HepG2 (cell line): ENCODE results near the gene CDH13. TPM values are rescaled to one million over a fixed set of nuclear protein-coding genes. Genes with fewer than 3 reads are reported as not detected.

Source experiments
- ATAC-seq: fragments of 200-7000 bp; cut with Tn5 transposase; 3 replicates; pipeline ENCODE4 v1.9.1; 2020; ENCODE audit warnings: mild to moderate bottlenecking, moderate library complexity
- BruUV-seq: library from RNA; stranded (reverse); fragments of 400-500 nt; replicated peaks from 2 replicates; lab custom pipeline; 2021; lab: Mats Ljungman, UMichigan
- CTCF ChIA-PET: fragments of 300-600 bp; formaldehyde crosslinking; extraction: SDS; loops from one replicate; lab custom pipeline; 2021; ENCODE audit warnings: low total read pairs, inconsistent platforms, low intra/inter-chr PET ratio; lab: Yijun Ruan, JAX
- POLR2A ChIA-PET: fragments of 350-600 bp; sonication (Branson Sonifier 250); formaldehyde crosslinking; loops from one replicate; lab custom pipeline; 2020; ENCODE audit warnings: antibody characterized with exemption, inconsistent platforms; lab: Yijun Ruan, JAX
- DNase-seq: peaks from one replicate; pipeline ENCODE4 v3.0.0-alpha.2; 2015; ENCODE audit warnings: low spot score
- FAIRE-seq: peaks from 3 replicates; lab custom pipeline; 2011; peaks lifted over from hg19 to GRCh38; lab: Jason Lieb, UNC
- H2AFZ ChIP-seq: one replicate; pipeline ENCODE4 v1.6.1; 2011; ENCODE audit warnings: low read length, inconsistent platforms
- H3K27ac ChIP-seq: fragments of 300-600 bp; 3 replicates; pipeline ENCODE4 v1.8.0; 2011; ENCODE audit warnings: mixed run types, mild to moderate bottlenecking, mixed read lengths, low read length, inconsistent platforms; ENCODE audit not compliant: insufficient read depth; ENCODE audit errors: extremely low read length
- H3K27me3 ChIP-seq, 2 experiments: fragments of 200-600 bp in 1 of 2; 2 replicates in 1 of 2; 3 replicates in 1 of 2; pipeline versions ENCODE4 v1.6.0 to v1.8.0; 2011; ENCODE audit warnings: low read length in 2 of 2, mild to moderate bottlenecking in 2 of 2, moderate library complexity in 2 of 2, inconsistent platforms in 1 of 2; ENCODE audit not compliant: insufficient read depth in 2 of 2, control insufficient read depth in 1 of 2
- H3K36me3 ChIP-seq, 2 experiments: fragments of 200-600 bp in 1 of 2; replicated peaks in 1 of 2; 2 replicates in 1 of 2; 3 replicates in 1 of 2; pipeline versions ENCODE4 v1.5.1 to v1.8.0; 2011; ENCODE audit warnings: low read length in 2 of 2, inconsistent platforms in 1 of 2; ENCODE audit not compliant: insufficient read depth in 2 of 2, control insufficient read depth in 1 of 2
- H3K4me1 ChIP-seq: 2 replicates; pipeline ENCODE4 v1.5.1; 2012; ENCODE audit warnings: low read length, inconsistent platforms; ENCODE audit not compliant: insufficient read depth
- H3K4me2 ChIP-seq: 2 replicates; pipeline ENCODE4 v1.6.0; 2011; ENCODE audit warnings: low read depth, low read length, inconsistent platforms
- H3K4me3 ChIP-seq, 3 experiments: fragments of 200-600 bp in 1 of 3; sonication (generic), shearing (Covaris generic) in 1 of 3; replicated peaks in 1 of 3; 2 replicates each; pipeline ENCODE4 v1.5.1; 2011 to 2016; ENCODE audit warnings: low read length in 3 of 3, inconsistent platforms in 2 of 3, low read depth in 2 of 3, mild to moderate bottlenecking in 2 of 3, control low read depth in 1 of 3, mixed read lengths in 1 of 3; ENCODE audit not compliant: insufficient read depth in 1 of 3
- H3K79me2 ChIP-seq: one replicate; pipeline ENCODE4 v1.6.1; 2011; ENCODE audit warnings: low read length, inconsistent platforms; ENCODE audit not compliant: insufficient read depth
- H3K9ac ChIP-seq: 2 replicates; pipeline ENCODE4 v1.6.0; 2011; ENCODE audit warnings: mild to moderate bottlenecking, low read depth, low read length, inconsistent platforms; ENCODE audit not compliant: insufficient read depth
- H3K9me3 ChIP-seq: 2 replicates; pipeline ENCODE4 v1.5.1; 2012; ENCODE audit warnings: mild to moderate bottlenecking, low read length
- H4K20me1 ChIP-seq: 2 replicates; pipeline ENCODE4 v1.6.0; 2011; ENCODE audit warnings: inconsistent platforms, mild to moderate bottlenecking, low read length, moderate library complexity; ENCODE audit not compliant: insufficient read depth
- CERS6 ChIP-seq: sonication (generic); formaldehyde crosslinking; IDR thresholded peaks from 2 replicates; pipeline ENCODE4 v1.5.0; 2020; ENCODE audit warnings: missing genetic modification reagents
- HNRNPLL ChIP-seq: fragments of 200-400 bp; formaldehyde crosslinking; IDR thresholded peaks from 2 replicates; pipeline ENCODE4 v1.6.1; 2017; ENCODE audit warnings: mild to moderate bottlenecking, low read depth, low read length; ENCODE audit not compliant: poor library complexity, severe bottlenecking
- MBNL3 ChIP-seq: fragments of 250-450 bp; sonication (Bioruptor Pico); conservative IDR thresholded peaks from 2 replicates; pipeline ENCODE4 v1.8.0; 2022; ENCODE audit warnings: mild to moderate bottlenecking, inconsistent platforms
- MIER3 ChIP-seq: IDR thresholded peaks from 2 replicates; pipeline ENCODE4 v1.6.1; 2016; ENCODE audit warnings: missing compliant biosample characterization, borderline replicate concordance
- POLR2G ChIP-seq: fragments of 200-400 bp; formaldehyde crosslinking; IDR thresholded peaks from 2 replicates; pipeline ENCODE4 v1.6.1; 2018; ENCODE audit warnings: mild to moderate bottlenecking, low read depth, low read length, moderate library complexity
- RBM22 ChIP-seq: fragments of 200-400 bp; formaldehyde crosslinking; optimal IDR thresholded peaks from 2 replicates; pipeline ENCODE3; 2017; ENCODE audit warnings: mild to moderate bottlenecking, low read length, moderate library complexity
- SATB2 ChIP-seq: sonication (generic); formaldehyde crosslinking; IDR thresholded peaks from 2 replicates; pipeline ENCODE4 v1.5.0; 2020; ENCODE audit warnings: missing genetic modification reagents
- SP5 ChIP-seq: IDR thresholded peaks from 2 replicates; pipeline ENCODE4 v1.6.1; 2016; ENCODE audit warnings: low read depth, borderline replicate concordance
- SRSF9 ChIP-seq: fragments of 200-400 bp; formaldehyde crosslinking; IDR thresholded peaks from 2 replicates; pipeline ENCODE4 v1.6.1; 2018; ENCODE audit warnings: borderline replicate concordance, mild to moderate bottlenecking, low read depth, low read length; ENCODE audit not compliant: insufficient read depth, poor library complexity, severe bottlenecking
- TEAD3 ChIP-seq: optimal IDR thresholded peaks from 2 replicates; pipeline ENCODE3; 2016; ENCODE audit warnings: borderline replicate concordance
- ZNF768 ChIP-seq: sonication (generic); formaldehyde crosslinking; IDR thresholded peaks from 2 replicates; pipeline ENCODE4 v1.4.0; 2020; ENCODE audit warnings: missing genetic modification reagents
- WGBS: methylation state at CpG from one replicate; pipeline ENCODE4 v1.1.6; 2017; ENCODE audit warnings: low lambda C conversion rate; 5-methylcytosine and 5-hydroxymethylcytosine counted together
- in situ Hi-C: cut with HindIII; loops from 2 replicates; pipeline ENCODE4 v1.10.0; 2017; ENCODE audit warnings: low pct_unique_long_range_greater_than_20kb; ENCODE audit not compliant: extremely low pct_ligation_motif_present
- intact Hi-C: fragments of 100-400 bp; cut with micrococcal nuclease; formaldehyde crosslinking; loops from one replicate; pipeline ENCODE4 v1.10.0; 2022; ENCODE audit not compliant: unreplicated experiment
- polyA plus RNA-seq, 8 experiments: library from polyadenylated mRNA; depleted of rRNA in 3 of 8; stranded (reverse) in 7 of 8; unstranded in 1 of 8; fragments of >200 nt; fragmentation: Illumina TruSeq in 4 of 8; extraction: Trizol in 4 of 8; gene quantifications; 2 replicates each; pipeline versions ENCODE4 v1.2.1 to v1.2.3, GENCODE V29; 2011 to 2016; ENCODE audit warnings: low read depth in 4 of 8, missing spikeins in 1 of 8, mixed read lengths in 1 of 8; ENCODE audit not compliant: insufficient read depth in 1 of 8
- total RNA-seq, 5 experiments: library from RNA; depleted of rRNA; stranded (reverse); fragments of >200 nt; fragmentation: Illumina TruSeq; extraction: Trizol; gene quantifications; 2 replicates each; pipeline ENCODE4 v1.2.3, GENCODE V29; 2016; ENCODE audit warnings: low read depth in 1 of 5

Gene CDH13
- total and polyA plus RNA-seq, 2 of the 13 experiments (the other 11 are each of a cell fraction or from before 2014, with no cell fraction given): not detected

GRCh38 chr16:83366228-83366627, 739.5 kb downstream of the CDH13 start:
- ATAC-seq (no peak), FAIRE-seq (no peak), DNase-seq (no peak)
- ChIA-PET POLR2A (no interaction called here), CTCF (no interaction called here)
- Histone ChIP-seq H4K20me1 (no peaks in the 10 kb centered on the region), H3K36me3 (no peaks in the 10 kb centered on the region), H3K9ac (no peak overlapping the region), H3K9me3 (no peaks in the 10 kb centered on the region), H2AFZ (no peak overlapping the region), H3K4me2 (no peak overlapping the region), H3K4me1 (no peaks in the 10 kb centered on the region), H3K27me3 (peaks cover 0 to 2% of the 10 kb centered on the region in 2 experiments; a peak in 1 of 5 replicates), H3K4me3 (no peak overlapping the region), H3K27ac (no peak overlapping the region), H3K79me2 (no peaks in the 10 kb centered on the region)
- TF ChIP-seq POLR2G: no peak
- no peak for TF ChIP-seq HNRNPLL
- TF ChIP-seq SRSF9: no peak
- TF ChIP-seq TEAD3 (CRISPR knock-in tag): no peak
- TF ChIP-seq MIER3 (CRISPR knock-in tag): no peak
- WGBS: 44% methylated on average over 12 of the region's 12 CpGs
- intact Hi-C loops (no loop called here), in situ Hi-C loops (no loop called here)
- BruUV-seq: no TSS peak

GRCh38 chr16:83374979-83375378, 748.2 kb downstream of the CDH13 start:
- no peak overlapping the region for H3K9ac ChIP-seq
- no peak overlapping the region for H3K4me2 ChIP-seq
- no peaks in the 10 kb centered on the region for H3K36me3 ChIP-seq
- no peak for DNase-seq
- ChIA-PET CTCF (no interaction called here), POLR2A (no interaction called here)
- H3K4me1 ChIP-seq: no peaks in the 10 kb centered on the region
- intact Hi-C loops: no loop called here
- no peaks in the 10 kb centered on the region for H3K9me3 ChIP-seq
- no peak overlapping the region for H3K4me3 ChIP-seq
- no peak overlapping the region for H3K27ac ChIP-seq
- TF ChIP-seq RBM22: no peak
- no peak for TF ChIP-seq CERS6 (CRISPR knock-in tag)
- TF ChIP-seq MBNL3 (CRISPR knock-in tag): no peak
- TF ChIP-seq ZNF768 (CRISPR knock-in tag): no peak
- no peak for TF ChIP-seq SATB2 (CRISPR knock-in tag)
- no peak for TF ChIP-seq SP5 (CRISPR knock-in tag)
- TF ChIP-seq, all 625 proteins: peak for 0
- H3K27me3 ChIP-seq: 0 out of 5 replicates have a peak, but pooled peaks cover 0 to 2% of the 10 kb centered on the region in 2 experiments
- H3K79me2 ChIP-seq: no peaks in the 10 kb centered on the region
- ATAC-seq: no peak
- no peak overlapping the region for H2AFZ ChIP-seq
- 6% methylated on average over 3 of the region's 3 CpGs for WGBS
- no TSS peak for BruUV-seq
- no peaks in the 10 kb centered on the region for H4K20me1 ChIP-seq
- in situ Hi-C loops: no loop called here
- no peak for FAIRE-seq
